ENCODE data around the gene ICE1. TPM values are rescaled to one million over a fixed set of nuclear protein-coding genes. Genes with fewer than 3 reads are reported as not detected.

The ICE1 gene
- total RNA-seq, 3 donors from 2014 or later, result 33.1 to 47.7 (median 34.1) TPM

GRCh38 chr5:5383461-5383860, 39.0 kb upstream of the ICE1 start:
- Histone ChIP-seq H3K27ac (no peak overlapping the region), H3K9me3 (no peaks in the 10 kb centered on the region), H3K4me1 (no peaks in the 10 kb centered on the region), H3K4me3 (no peak overlapping the region), H3K27me3 (no peaks in the 10 kb centered on the region), H3K36me3 (no peaks in the 10 kb centered on the region)
- DNase-seq (ENCODE audit: low spot score in 2 of 2), result no peak
- intact Hi-C loops (cut with DNase I; ENCODE audit: low total_unique reads), result no loop called here
- no peak for TF ChIP-seq POLR2A (IDR thresholded peaks at IDR 0.05)
- no peak for TF ChIP-seq CTCF (IDR thresholded peaks at IDR 0.05)
- TF ChIP-seq POLR2AphosphoS5 (IDR thresholded peaks at IDR 0.05), result no peak

GRCh38 chr5:5384660-5385330, 37.7 kb upstream of the ICE1 start:
- intact Hi-C loops (cut with DNase I; ENCODE audit: low total_unique reads), result no loop called here
- no peaks in the 10 kb centered on the region for H3K36me3 ChIP-seq
- no peak for DNase-seq (ENCODE audit: low spot score in 2 of 2)
- no peak overlapping the region for H3K4me3 ChIP-seq
- no peaks in the 10 kb centered on the region for H3K27me3 ChIP-seq
- H3K9me3 ChIP-seq, result no peaks in the 10 kb centered on the region
- TF ChIP-seq POLR2A (IDR thresholded peaks at IDR 0.05) (no peak), POLR2AphosphoS5 (IDR thresholded peaks at IDR 0.05) (no peak), CTCF (IDR thresholded peaks at IDR 0.05) (no peak)
- H3K27ac ChIP-seq, result no peak overlapping the region
- H3K4me1 ChIP-seq, result no peaks in the 10 kb centered on the region

DNA sequence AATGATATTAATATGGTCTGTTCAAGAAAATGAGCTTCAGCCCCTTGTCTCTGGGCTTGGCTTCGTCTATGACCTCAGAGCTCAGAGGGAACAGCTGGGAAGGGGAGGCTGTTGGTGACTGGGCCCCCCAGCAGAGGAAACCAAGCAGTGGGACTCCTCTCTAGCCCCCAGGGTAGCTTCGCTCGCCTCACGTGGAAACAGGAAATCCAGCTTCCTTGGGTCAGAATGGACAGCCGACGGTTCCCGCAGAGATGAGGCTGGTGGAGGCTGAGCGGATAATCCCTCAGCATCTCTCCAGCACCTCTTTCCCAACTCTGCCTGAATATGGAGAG, 37.2 kb upstream of the ICE1 start:
- DNase-seq (ENCODE audit: low spot score in 2 of 2), result no peak
- no peak for TF ChIP-seq POLR2A (IDR thresholded peaks at IDR 0.05)
- no peak for TF ChIP-seq CTCF (IDR thresholded peaks at IDR 0.05)
- TF ChIP-seq POLR2AphosphoS5 (IDR thresholded peaks at IDR 0.05), result no peak
- intact Hi-C loops (cut with DNase I; ENCODE audit: low total_unique reads), result no loop called here
- Histone ChIP-seq H3K36me3 (no peaks in the 10 kb centered on the region), H3K4me3 (no peak overlapping the region), H3K27ac (no peak overlapping the region), H3K9me3 (no peaks in the 10 kb centered on the region), H3K27me3 (no peaks in the 10 kb centered on the region), H3K4me1 (no peaks in the 10 kb centered on the region)

DNA sequence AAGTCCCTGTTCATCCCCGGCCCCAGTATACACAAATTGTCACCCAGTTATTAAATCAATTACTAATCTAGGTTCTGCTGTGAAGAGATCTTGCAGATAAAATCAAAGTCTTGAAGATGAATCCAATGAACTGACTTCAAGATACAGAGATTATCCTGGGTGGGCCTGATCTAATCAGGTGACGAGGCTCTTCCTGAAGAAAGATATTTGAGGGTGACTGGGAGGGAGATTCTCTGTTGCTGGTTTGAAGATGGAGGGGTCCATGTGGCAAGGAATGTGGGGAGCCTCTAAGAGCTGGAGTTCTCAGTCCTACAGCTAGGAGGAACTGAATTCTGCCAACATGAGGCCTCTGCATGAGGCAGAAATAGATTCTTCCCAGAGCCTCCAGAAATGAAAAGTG, 36.1 kb upstream of the ICE1 start:
- Histone ChIP-seq H3K4me1 (no peaks in the 10 kb centered on the region), H3K9me3 (no peaks in the 10 kb centered on the region)
- TF ChIP-seq CTCF (IDR thresholded peaks at IDR 0.05) (no peak), POLR2AphosphoS5 (IDR thresholded peaks at IDR 0.05) (no peak), POLR2A (IDR thresholded peaks at IDR 0.05) (no peak)

DNA sequence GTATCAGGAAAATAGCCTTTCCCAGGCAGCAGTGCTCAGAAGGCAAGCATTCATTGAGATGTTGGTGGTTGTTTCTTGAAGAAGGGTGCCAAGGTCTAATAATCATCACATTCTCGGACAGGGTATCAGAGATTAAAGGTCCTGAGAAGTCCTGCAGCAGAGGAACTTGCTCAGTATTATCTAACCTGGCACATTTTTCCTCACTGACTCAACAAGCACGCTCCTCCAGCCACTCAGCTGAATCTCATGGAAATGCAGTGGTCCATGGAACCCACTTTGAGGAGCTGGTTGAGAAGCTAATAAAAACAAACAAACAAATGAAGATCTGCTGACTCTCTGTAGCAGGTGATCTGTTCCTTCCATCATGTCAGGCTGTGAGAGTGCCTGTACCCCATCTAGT, 35.3 kb upstream of the ICE1 start:
- Histone ChIP-seq H3K4me3 (no peak overlapping the region), H3K27ac (no peak overlapping the region), H3K9me3 (no peaks in the 10 kb centered on the region), H3K27me3 (no peaks in the 10 kb centered on the region), H3K4me1 (no peaks in the 10 kb centered on the region), H3K36me3 (no peaks in the 10 kb centered on the region)
- DNase-seq (ENCODE audit: low spot score in 2 of 2), result no peak
- intact Hi-C loops (cut with DNase I; ENCODE audit: low total_unique reads), result no loop called here
- TF ChIP-seq POLR2A (IDR thresholded peaks at IDR 0.05) (no peak), CTCF (IDR thresholded peaks at IDR 0.05) (no peak), POLR2AphosphoS5 (IDR thresholded peaks at IDR 0.05) (no peak)

More for the DNA sequence above, 36.1 kb upstream of the ICE1 start:
- Histone ChIP-seq H3K4me3 (no peak overlapping the region), H3K27me3 (no peaks in the 10 kb centered on the region), H3K27ac (no peak overlapping the region), H3K36me3 (no peaks in the 10 kb centered on the region)
- DNase-seq (ENCODE audit: low spot score in 2 of 2), result no peak
- intact Hi-C loops (cut with DNase I; ENCODE audit: low total_unique reads), result no loop called here
